Fibroblast of gingiva (primary cell): ENCODE results near the gene ZDHHC24.
"Not testable (repeated sequence)": the region's sequence is repeated elsewhere in the genome, so short reads cannot be mapped to it uniquely, and the experiment has no call there.

Experiments used
- DNase-seq: peaks from one replicate; pipeline ENCODE4 v3.0.0-alpha.2; 2011; ENCODE audit warnings: low read depth

ZDHHC24 gene

GRCh38 chr11:66544952-66545351 lies 896 bp downstream of the ZDHHC24 start:
- not testable (repeated sequence) for DNase-seq

- DNase-seq = peak; percentile 35
Observed at GRCh38 chr11:66543263-66544107, 2.4 kb downstream of the ZDHHC24 start.

GRCh38 chr11:66542362-66542761 lies 3.5 kb downstream of the ZDHHC24 start:
- DNase-seq = no peak

- no peak for DNase-seq
Observed at GRCh38 chr11:66541892-66542291, 4.0 kb downstream of the ZDHHC24 start.

- DNase-seq = not testable (repeated sequence)
Observed at GRCh38 chr11:66540598-66540997, 5.2 kb downstream of the ZDHHC24 start.

GRCh38 chr11:66539870-66540213 lies 6.0 kb downstream of the ZDHHC24 start:
- DNase-seq = no peak

GRCh38 chr11:66539170-66539869 lies 6.5 kb downstream of the ZDHHC24 start:
- DNase-seq = no peak

GRCh38 chr11:66532784-66533183 lies 13.1 kb downstream of the ZDHHC24 start:
- DNase-seq = no peak

GRCh38 chr11:66531841-66532240 lies 14.0 kb downstream of the ZDHHC24 start:
- no peak for DNase-seq

- DNase-seq = no peak
Observed at GRCh38 chr11:66530927-66531709, 14.7 kb downstream of the ZDHHC24 start.

GRCh38 chr11:66529655-66530054 lies 16.2 kb downstream of the ZDHHC24 start:
- DNase-seq = no peak

- DNase-seq = no peak
Observed at GRCh38 chr11:66529069-66529468, 16.8 kb downstream of the ZDHHC24 start.

- no peak for DNase-seq
Observed at GRCh38 chr11:66524304-66525040, 21.4 kb downstream of the ZDHHC24 start.

GRCh38 chr11:66523611-66524010 lies 22.2 kb downstream of the ZDHHC24 start:
- DNase-seq = no peak

GRCh38 chr11:66510990-66511339 lies 34.9 kb downstream of the ZDHHC24 start:
- DNase-seq = no peak

GRCh38 chr11:66510271-66510989 lies 35.4 kb downstream of the ZDHHC24 start, which contains the start of gene BBS1:
TSS of gene BBS1 (plus strand) at chr11:66510635. CDS start at chr11:66510660, 25 bp downstream.
- DNase-seq = peak; percentile 68

- no peak for DNase-seq
Observed at GRCh38 chr11:66509131-66509561, 36.7 kb downstream of the ZDHHC24 start.

GRCh38 chr11:66505276-66505816 lies 40.5 kb downstream of the ZDHHC24 start:
- no peak for DNase-seq

GRCh38 chr11:66498506-66498905 lies 47.3 kb downstream of the ZDHHC24 start:
- DNase-seq = no peak

GRCh38 chr11:66497206-66497605 lies 48.6 kb downstream of the ZDHHC24 start:
- no peak for DNase-seq

- no peak for DNase-seq
Observed at GRCh38 chr11:66495401-66495854, 50.4 kb downstream of the ZDHHC24 start.
